Stimulated activated effector memory CD8-positive, alpha-beta T cell treated with anti-CD3 and anti-CD28 coated beads, Interleukin-12 subunit alpha, Interleukin-12 subunit beta, amount 100 ng/mL, for 72 hours (primary cell): ENCODE measurements around the gene DDIT4.
"Not testable (repeated sequence)": the region's sequence is repeated elsewhere in the genome, so short reads cannot be mapped to it uniquely, and the experiment has no call there.

ENCODE experiments used
- ATAC-seq: fragments of 150-1000 bp; cut with Tn5 transposase; 2 replicates; pipeline ENCODE4 v1.10.0; 2021
- DNase-seq, 2 donors: peaks; one replicate each; pipeline ENCODE4 v3.0.0; 2021 to 2022; ENCODE audit warnings: low spot score in 2 of 2
- H3K27ac Mint-ChIP-seq: one replicate; pipeline ENCODE4 v1.8.0; 2022; ENCODE audit warnings: mild to moderate bottlenecking, mixed read lengths
- H3K36me3 Mint-ChIP-seq: one replicate; pipeline ENCODE4 v1.8.0; 2022; ENCODE audit warnings: mild to moderate bottlenecking, mixed read lengths
- H3K4me1 Mint-ChIP-seq: one replicate; pipeline ENCODE4 v1.8.0; 2022; ENCODE audit warnings: mixed read lengths
- H3K4me3 Mint-ChIP-seq: one replicate; pipeline ENCODE4 v1.8.0; 2022; ENCODE audit warnings: mild to moderate bottlenecking, mixed read lengths
- H3K9me3 Mint-ChIP-seq: one replicate; pipeline ENCODE4 v1.8.0; 2022; ENCODE audit warnings: mixed read lengths

DDIT4 gene

DNA sequence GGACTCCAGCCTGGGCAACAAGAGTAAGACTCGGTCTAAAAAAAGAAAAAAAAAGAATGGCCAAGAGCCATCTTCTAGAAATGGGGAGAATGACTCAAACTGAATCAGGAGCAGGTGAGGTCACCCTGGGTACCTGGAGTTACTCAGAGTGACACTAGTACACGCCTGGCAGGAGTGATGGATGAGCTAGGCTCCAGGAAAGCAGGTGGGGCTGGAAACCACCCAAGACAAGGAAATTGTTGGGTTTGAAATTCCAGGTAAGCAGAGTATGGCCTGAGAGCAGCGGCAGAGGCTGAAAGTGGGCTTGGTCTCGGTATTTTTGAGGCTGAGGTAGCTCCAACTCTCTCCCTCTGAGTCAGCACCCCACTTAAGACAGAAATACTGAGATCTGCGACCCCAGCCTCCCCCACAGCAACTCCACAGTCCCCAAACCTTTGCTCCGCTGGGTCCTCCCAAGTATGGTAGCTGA is 18.5 kb downstream of the DDIT4 start:
- peak; percentile 70 for ATAC-seq

DNA sequence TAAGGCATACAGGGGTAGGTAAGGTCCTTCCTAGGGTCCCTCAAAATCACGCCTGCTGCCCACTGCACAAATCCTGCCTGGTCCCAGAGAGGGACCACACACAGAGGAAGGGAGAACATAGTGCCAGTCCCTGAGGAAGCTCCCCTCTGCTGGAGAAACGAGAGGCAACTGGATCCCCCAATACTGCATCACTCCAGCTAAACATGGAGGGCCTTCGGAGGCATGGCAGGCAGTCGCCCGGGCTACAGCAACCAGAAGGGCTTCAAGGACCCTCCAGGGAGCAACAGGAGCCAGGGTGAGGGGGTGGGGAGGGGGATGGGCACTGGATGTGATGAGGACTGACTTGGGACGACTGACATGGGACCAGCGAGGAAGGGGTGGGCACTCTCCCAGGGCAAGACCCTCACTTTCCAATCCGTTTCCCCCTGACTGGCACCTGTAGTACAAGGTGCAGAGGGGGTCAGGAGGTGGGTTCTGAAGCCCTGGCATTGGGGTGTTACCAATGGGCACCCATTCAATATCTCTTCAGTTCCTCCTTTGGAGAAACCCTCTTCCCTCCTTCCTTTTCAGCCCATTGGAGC is 21.7 kb downstream of the DDIT4 start:
- Mint-ChIP-seq H3K4me3 (peak overlapping the region; percentile 81), H3K36me3 (peaks cover 41% of the 10 kb centered on the region), H3K27ac (peak overlapping the region; percentile 99), H3K9me3 (no peaks in the 10 kb centered on the region), H3K4me1 (peaks cover 79% of the 10 kb centered on the region)
- ATAC-seq, result no peak
- DNase-seq, result no peak

More for the DNA sequence above, 18.5 kb downstream of the DDIT4 start:
- peak in 1 of 2 donors; percentile 80 for DNase-seq
- Mint-ChIP-seq H3K4me1 (peaks cover 67% of the 10 kb centered on the region), H3K9me3 (no peaks in the 10 kb centered on the region), H3K4me3 (peak overlapping the region; percentile 81), H3K36me3 (peaks cover 28% of the 10 kb centered on the region), H3K27ac (peak overlapping the region; percentile 99)

DNA sequence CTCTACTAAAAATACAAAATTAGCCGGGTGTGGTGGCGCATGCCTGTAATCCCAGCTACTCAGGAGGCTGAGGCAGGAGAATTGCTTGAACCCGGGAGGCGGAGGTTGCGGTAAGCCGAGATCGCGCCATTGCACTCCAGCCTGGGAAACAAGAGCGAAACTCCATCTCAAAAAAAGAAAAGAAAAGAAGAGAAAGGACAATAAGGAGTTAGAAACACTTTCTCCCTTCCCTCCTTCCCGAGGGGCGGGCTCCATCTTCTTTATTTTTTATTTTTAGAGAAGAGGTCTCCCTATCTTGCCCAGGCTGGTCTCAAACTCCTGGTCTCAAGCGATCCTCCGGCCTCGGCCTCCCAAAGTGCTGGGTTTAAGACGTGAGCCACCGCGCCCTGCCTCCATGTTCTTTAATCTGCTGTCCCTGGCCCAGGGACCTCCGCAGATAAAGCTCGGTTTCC is 23.1 kb downstream of the DDIT4 start:
- H3K9me3 Mint-ChIP-seq, result not testable (repeated sequence)

DNA sequence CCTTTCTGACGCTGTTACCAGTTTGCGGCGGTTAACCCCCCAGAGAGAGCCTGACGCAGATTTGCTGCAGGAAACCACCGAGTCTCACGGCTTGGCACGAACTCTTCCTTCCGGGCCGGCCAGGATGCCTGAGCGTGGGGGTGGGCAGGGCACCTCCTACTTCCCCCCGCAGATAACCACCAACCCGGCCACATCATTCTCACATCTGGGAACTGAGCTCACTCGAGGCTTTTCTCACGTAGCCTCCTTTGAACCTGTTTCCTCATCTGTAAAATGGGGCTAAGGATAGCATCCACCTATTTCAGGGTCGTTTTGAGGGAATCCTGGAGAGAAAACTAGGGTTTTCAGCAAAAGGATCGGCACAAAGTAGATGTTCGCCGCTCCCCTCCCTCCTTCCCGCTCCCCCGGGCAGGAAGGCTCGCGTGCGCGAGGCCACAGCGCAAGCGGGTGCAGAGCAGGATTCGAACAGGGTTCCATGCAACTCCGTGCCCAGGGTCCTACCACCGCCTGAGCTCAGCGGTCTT is 23.6 kb downstream of the DDIT4 start:
- H3K4me1 Mint-ChIP-seq, result peaks cover 66% of the 10 kb centered on the region
- ATAC-seq (peak; percentile 75), DNase-seq (peak; percentile 90 to 98)
- no peaks in the 10 kb centered on the region for H3K9me3 Mint-ChIP-seq
- H3K4me3 Mint-ChIP-seq, result peak overlapping the region; percentile 81
- peak overlapping the region; percentile 99 for H3K27ac Mint-ChIP-seq
- peaks cover 40% of the 10 kb centered on the region for H3K36me3 Mint-ChIP-seq

More for the DNA sequence above, 23.1 kb downstream of the DDIT4 start:
- Mint-ChIP-seq H3K4me3 (peak overlapping the region; percentile 81), H3K27ac (peak overlapping the region; percentile 99), H3K36me3 (peaks cover 45% of the 10 kb centered on the region), H3K4me1 (peaks cover 71% of the 10 kb centered on the region)
- ATAC-seq, DNase-seq: not testable (repeated sequence)

DNA sequence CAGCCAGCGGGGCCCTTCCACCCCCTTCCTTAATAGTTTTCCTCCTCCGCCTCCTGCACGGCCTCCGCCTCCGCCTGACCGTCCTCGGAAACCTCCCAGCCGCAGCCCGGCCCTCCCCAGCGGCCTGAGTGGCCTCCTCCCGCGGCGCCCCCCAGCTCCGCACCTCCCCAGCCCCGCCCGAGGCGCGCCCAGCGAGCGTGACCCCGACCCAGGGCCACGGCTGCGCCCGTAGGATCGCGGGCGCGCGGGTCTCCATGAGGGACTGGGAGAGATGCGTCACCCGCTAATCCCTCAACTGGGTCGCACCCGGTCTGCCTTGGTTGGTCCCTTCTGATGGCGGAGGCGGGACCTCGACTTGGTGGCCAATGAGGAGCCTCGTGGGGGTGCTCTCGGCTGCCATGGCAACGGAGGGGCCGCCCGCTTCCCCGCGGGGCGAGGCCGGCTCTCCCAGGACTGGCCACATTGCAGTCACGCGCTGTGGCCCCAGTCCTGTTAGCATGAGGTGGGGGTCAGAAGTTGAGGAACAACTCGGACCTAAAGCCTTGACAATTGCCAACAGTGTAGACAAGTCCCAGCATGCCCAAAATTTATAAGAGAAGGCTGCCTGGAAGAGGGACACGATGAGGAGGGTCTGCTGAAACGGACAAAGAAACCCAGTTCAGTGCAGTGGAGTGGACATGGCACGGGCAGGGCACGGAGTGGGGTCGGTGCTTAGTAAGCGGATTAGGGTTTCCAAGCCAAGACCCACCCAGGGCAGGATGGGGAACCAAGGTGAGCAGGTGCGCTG is 24.3 kb downstream of the DDIT4 start:
- DNase-seq (peak; percentile 87 to 96), ATAC-seq (peak; percentile 83)
- H3K27ac Mint-ChIP-seq, result peak overlapping the region; percentile 99
- peaks cover 60% of the 10 kb centered on the region for H3K4me1 Mint-ChIP-seq
- H3K9me3 Mint-ChIP-seq, result no peaks in the 10 kb centered on the region
- peaks cover 39% of the 10 kb centered on the region for H3K36me3 Mint-ChIP-seq
- H3K4me3 Mint-ChIP-seq, result peak overlapping the region; percentile 81

DNA sequence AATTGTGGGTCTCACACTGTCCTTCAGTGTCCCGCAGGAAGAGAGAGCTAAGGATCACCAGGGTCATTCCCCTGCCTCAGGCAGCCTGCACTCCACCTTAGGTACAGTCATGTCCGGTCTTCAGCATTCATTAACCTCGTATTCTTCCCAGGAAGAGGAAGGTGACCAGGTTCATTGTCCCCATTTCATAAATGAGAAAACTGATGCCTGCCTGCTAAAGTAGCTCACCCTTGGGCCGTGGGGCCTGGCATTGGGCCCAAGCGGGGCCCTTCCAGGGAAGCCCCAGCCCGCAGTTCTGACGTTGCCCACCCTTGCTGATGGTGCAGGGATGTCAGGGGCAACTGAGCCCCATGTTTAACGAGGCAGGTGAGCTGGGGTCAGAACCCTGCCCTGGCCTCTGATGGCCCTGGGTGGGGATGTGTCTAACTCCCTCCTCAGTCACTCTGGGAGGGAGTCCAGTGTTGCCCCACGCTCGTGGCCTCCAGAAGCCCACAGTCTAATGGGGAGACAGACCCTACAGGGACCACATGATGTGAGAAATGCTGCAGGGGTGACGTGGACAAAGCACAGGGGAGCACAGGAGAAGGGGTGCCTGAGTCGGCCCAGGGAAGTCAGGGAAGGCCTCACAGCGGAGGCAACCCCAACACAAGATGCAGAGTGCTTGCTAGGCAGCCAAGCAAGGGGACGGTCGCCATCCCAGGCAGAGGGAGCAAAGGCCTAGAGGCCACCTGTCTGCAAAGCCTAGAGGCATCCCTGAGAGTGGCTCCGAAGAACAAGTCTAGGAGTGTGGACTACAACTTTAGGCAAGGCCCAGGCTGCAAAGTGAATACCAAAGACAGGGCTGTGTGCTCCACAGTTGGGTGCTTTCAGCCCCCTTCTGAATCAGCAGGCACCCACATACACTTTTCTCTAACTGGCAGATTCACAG is 25.1 kb downstream of the DDIT4 start:
- Mint-ChIP-seq H3K4me3 (peak overlapping the region; percentile 81), H3K36me3 (peaks cover 39% of the 10 kb centered on the region), H3K27ac (peak overlapping the region; percentile 99), H3K9me3 (no peaks in the 10 kb centered on the region), H3K4me1 (peaks cover 58% of the 10 kb centered on the region)
- no peak for DNase-seq
- ATAC-seq, result no peak

DNA sequence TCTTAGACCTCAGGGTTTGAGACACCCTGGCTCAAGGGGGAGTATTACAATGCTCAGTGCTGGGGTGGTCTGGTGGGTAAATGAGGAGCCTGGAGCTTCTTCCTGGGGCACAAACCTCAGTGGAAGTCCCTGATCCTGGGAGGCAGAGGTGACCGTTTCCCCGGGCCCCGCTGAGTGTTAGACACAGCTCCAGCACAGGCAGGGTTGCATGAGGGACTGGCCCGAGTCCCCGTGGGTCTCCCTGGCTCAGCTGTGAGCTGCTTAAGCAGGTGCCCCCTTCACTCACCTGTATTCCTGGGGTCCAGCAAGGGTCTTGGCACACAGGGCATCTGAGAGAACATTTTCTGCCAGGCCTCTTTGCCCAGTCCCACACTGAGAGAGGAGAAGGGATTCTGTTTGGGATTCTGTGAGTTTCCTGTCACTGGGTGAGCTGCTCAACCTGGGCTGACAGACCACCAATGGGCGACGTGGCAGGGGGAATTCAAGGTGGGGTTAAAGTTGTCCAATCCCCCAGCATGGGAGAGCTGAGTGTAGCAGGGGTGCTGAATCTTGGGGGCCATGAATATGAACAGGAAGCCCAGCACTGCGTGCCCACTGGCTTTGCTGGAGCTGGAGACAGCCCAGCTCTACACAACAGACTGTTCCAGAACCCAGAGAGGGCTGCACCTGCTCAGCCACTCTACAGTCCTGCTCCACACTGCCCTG is 29.9 kb downstream of the DDIT4 start:
- no peak for ATAC-seq
- H3K4me1 Mint-ChIP-seq, result peaks cover 44% of the 10 kb centered on the region
- no peak for DNase-seq
- H3K36me3 Mint-ChIP-seq, result peaks cover 9% of the 10 kb centered on the region
- no peaks in the 10 kb centered on the region for H3K9me3 Mint-ChIP-seq
- H3K4me3 Mint-ChIP-seq, result peak overlapping the region; percentile 1
- peak overlapping the region; percentile 63 for H3K27ac Mint-ChIP-seq

DNA sequence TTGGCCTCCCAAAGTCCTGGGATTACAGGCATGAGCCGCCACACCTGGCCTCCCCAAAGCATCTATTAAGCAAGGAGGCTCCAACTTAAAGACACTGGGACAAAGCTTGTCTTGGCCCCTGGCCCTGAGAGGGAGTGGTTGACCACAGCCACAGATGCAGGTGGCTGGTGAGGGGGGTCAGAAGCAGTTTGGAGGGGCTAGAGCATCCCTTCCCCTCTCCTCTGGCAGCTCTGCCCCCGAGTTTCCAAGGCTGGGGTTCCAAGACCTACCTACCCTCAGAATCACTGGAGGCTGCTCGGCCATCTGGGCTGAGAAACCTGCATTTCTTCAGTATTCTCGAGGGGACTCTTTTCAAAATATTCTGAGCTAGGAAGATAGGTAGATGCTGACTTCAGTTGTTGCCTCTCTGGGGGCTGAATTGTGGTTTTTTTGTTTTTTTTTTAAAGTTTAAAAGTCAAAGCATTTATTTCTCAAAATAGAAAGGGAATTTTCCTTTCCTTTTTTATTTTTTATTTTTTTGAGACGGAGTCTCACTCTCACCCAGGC is 32.6 kb downstream of the DDIT4 start:
- Mint-ChIP-seq H3K27ac (peak overlapping the region; percentile 90), H3K4me1 (peaks cover 57% of the 10 kb centered on the region), H3K9me3 (no peaks in the 10 kb centered on the region), H3K4me3 (peak overlapping the region; percentile 38), H3K36me3 (peaks cover 16% of the 10 kb centered on the region)
- ATAC-seq (no peak), DNase-seq (no peak)

DNA sequence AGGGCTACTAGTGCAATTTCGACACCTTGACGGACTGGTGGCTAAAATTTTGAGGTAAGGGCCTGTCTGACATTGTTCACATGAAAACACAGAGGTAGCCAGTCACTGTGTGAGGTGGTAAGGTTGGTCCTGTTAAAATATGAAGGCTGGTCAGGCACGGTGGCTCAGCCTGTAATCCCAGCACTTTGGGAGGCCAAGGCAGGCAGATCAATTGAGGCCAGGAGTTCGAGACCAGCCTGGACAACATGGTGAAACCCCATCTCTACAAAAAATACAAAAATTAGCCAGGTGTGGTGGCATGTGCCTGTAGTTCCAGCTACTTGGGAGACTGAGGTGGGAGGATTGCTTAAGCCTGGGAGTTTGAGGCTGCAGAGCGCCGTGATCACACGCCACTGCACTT is 34.0 kb downstream of the DDIT4 start:
- not testable (repeated sequence) for DNase-seq, H3K4me3 Mint-ChIP-seq, H3K9me3 Mint-ChIP-seq, ATAC-seq
- H3K4me1 Mint-ChIP-seq, result peaks cover 61% of the 10 kb centered on the region
- H3K36me3 Mint-ChIP-seq, result peaks cover 12% of the 10 kb centered on the region
- peak overlapping the region; percentile 90 for H3K27ac Mint-ChIP-seq

DNA sequence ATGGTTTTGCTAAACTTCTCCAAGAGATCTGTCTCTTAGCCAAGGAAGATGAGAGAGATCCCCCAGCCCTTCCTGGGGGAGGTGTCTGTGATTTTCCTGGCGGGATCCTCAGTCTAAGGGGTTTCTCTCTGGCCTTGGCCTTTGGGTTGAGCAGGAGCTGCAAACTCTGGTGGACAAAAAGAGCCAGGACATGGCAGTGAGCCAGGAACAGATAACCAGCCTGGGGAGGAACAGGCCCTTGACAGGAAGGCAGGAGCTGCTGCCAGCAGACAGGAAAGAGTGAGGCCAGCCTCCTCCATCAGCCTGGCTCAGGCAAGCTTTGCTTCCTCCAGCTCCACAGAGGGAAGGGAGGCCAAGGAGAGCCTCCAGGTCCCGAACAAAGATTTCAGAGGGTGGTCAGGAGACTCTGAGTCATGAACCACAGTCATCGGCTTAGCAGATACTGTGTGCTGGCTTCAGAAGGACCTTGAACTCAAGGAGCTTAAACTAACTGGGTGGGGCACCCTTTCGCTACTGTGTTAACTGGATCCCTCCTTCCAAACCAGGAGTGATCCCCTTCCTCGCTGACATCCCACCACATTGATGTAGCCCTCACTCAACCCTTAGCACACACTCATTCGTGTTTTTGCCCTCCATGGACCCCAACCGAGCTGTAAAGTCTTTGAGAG is 34.7 kb downstream of the DDIT4 start:
- Mint-ChIP-seq H3K36me3 (peaks cover 12% of the 10 kb centered on the region), H3K27ac (peak overlapping the region; percentile 90), H3K9me3 (no peaks in the 10 kb centered on the region), H3K4me3 (no peak overlapping the region), H3K4me1 (peaks cover 60% of the 10 kb centered on the region)
- ATAC-seq (peak; percentile 51), DNase-seq (no peak)

DNA sequence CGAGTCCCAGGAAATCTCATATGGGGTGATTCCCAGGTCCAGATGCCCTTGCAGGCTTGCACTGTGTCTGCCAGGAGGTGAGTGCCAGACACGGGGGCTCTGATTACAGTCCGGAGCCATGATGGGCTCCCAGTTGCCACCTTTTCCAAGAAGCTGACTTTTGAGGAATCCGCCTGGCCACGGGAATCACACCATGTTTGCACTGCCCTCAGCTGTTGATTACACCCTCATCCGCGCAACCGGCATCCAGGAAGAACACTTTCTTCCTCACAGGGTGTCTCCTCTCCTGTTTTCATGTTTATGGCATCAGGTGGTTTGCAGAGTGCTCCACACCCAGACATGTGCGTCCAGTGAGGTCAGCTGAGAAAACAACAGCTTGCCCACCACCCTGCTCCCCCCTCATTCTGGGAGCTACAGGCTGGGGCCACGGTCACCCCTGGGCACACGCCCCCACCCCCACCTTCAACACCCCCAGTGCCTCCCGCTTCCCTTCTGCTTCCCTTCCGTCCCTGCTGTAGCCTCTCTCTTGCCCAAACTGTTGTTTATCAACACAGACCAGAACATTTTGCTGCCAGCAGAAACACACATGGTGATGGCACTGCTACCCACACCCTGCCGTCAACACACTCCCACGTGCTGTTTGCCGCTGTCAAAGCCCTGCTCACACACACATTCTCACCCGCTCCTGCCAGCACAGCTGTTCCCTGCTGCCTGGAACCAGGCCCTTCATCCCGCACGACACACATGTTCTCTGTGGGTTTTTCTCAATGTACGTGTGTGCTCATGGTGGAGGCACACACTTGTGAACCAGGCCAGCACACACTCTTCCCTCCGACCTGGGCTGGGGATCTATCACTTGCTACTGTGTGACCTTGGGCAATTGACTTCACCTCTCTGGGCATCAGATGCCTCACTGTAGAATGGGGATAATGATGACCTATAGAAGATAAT is 35.8 kb downstream of the DDIT4 start:
- H3K4me3 Mint-ChIP-seq, result no peak overlapping the region
- DNase-seq, result no peak
- peaks cover 12% of the 10 kb centered on the region for H3K36me3 Mint-ChIP-seq
- H3K27ac Mint-ChIP-seq, result peak overlapping the region; percentile 88
- no peak for ATAC-seq
- no peaks in the 10 kb centered on the region for H3K9me3 Mint-ChIP-seq
- H3K4me1 Mint-ChIP-seq, result peaks cover 52% of the 10 kb centered on the region

DNA sequence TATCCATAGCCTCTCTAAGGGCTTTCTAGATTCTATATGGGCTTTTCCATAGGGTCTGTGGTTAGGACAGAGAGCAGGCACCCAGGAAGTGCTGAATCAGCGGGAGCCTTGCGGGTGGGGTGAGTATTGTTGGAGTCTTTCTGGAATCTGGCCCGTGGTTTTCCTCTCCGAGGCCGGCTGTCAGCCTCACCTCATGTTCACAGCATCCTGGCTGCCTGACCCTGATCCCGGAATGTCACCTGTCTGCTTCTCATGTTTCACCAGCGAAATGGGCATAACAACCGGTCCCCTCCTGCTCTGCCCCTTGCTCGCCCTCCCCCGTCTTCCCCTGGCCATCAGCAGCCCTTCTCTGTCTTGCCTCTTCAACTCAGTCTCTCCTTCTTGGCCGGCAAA is 36.5 kb downstream of the DDIT4 start:
- Mint-ChIP-seq H3K36me3 (peaks cover 12% of the 10 kb centered on the region), H3K4me1 (peaks cover 49% of the 10 kb centered on the region), H3K9me3 (no peaks in the 10 kb centered on the region), H3K4me3 (no peak overlapping the region), H3K27ac (peak overlapping the region; percentile 88)
- DNase-seq (no peak), ATAC-seq (no peak)

DNA sequence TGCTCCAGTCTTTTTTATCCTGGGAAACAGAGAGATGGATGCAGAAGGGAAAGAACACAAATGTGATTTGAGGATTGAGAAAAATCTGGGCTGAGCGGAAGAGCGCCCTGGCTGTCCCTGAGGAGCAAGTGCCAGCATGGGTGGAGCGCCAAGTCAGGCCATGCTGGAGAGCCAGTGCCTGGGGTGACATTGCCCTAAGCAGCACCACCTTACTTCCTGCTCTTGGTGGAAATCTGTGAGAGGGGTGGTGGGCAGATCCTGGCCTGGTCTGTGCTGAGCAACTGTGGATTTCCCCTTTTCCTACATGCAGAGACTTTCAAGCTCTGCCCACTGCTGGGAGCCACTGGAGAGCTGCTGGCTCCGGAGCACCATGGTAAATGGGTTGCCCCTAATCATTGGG is 36.9 kb downstream of the DDIT4 start:
- Mint-ChIP-seq H3K4me3 (no peak overlapping the region), H3K27ac (peak overlapping the region; percentile 88), H3K4me1 (peaks cover 49% of the 10 kb centered on the region), H3K36me3 (peaks cover 11% of the 10 kb centered on the region), H3K9me3 (no peaks in the 10 kb centered on the region)
- ATAC-seq (no peak), DNase-seq (no peak)
